ENCODE data around the gene CD300LD. TPM values are rescaled to one million over a fixed set of nuclear protein-coding genes. Genes with fewer than 3 reads are reported as not detected.

Gene CD300LD
- total and polyA plus RNA-seq, 10 of the 15 experiments (the other 5 are each of a cell fraction or from before 2014, with no cell fraction given) = not detected

DNA sequence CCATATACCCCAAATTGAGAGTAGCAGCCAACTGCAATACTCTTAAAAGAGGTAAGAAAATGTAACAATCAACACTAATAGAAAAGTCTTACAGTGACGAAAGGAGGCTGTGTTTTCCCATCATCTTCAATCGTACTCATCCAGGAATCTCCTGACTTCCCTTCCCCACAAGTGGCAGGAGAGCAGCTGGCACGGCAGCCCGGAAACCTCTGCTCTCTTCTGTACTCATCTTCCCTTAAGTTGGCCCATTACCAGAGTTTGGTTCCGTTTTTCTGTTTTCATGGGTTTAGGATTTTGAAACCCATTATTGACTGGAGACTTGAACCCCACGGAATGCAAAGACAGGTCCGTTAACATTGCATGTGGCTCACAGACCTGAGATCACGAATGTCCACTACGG, 13.1 kb downstream of the CD300LD start:
- Histone ChIP-seq H3K4me2 (ENCODE audit: control insufficient read depth, insufficient read depth) (no peak overlapping the region), H3K4me3 (no peak overlapping the region), H3K9ac (ENCODE audit: control insufficient read depth, insufficient read depth, low read length) (no peak overlapping the region), H3K27ac (ENCODE audit: control insufficient read depth, insufficient read depth) (no peak overlapping the region), H4K20me1 (ENCODE audit: control insufficient read depth, insufficient read depth) (no peaks in the 10 kb centered on the region), H2AFZ (ENCODE audit: control insufficient read depth, low read depth, low read length) (no peak overlapping the region), H3K27me3 (replicated peaks in 1 of 2; ENCODE audit: control insufficient read depth in 2 of 2, insufficient read depth in 2 of 2, low read length in 1 of 2) (no peaks in the 10 kb centered on the region; a peak in 1 of 4 replicates), H3K9me3 (replicated peaks; ENCODE audit: control insufficient read depth, insufficient read depth, low read length) (no peaks in the 10 kb centered on the region; the same call in 2 of the 3 replicates), H3K79me2 (ENCODE audit: control insufficient read depth, insufficient read depth, low read length) (no peaks in the 10 kb centered on the region), H3K4me1 (ENCODE audit: control insufficient read depth, insufficient read depth, low read length) (no peaks in the 10 kb centered on the region), H3K36me3 (ENCODE audit: control insufficient read depth in 2 of 2, insufficient read depth in 2 of 2, low read length in 1 of 2) (no peaks in the 10 kb centered on the region)
- DNase-seq (ENCODE audit: low read depth, low spot score) = no peak
- RAD21 ChIA-PET (ENCODE audit: unreplicated experiment) = no interaction called here
- no peak for ATAC-seq
- intact Hi-C loops (cut with micrococcal nuclease; ENCODE audit: unreplicated experiment) (no loop called here), in situ Hi-C loops (cut with MboI) (loop anchor here (10.0 kb wide), 1 partner anchor 64 kb away; no protein-coding TSS in a partner anchor)
- POLR2A ChIA-PET = no interaction called here
- CTCF ChIA-PET = no interaction called here
- SMC1A ChIA-PET (ENCODE audit: uncharacterized antibody, unreplicated experiment) = no interaction called here
- BruUV-seq (replicated peaks) = no TSS peak
- WGBS (ENCODE audit: insufficient coverage, insufficient replicate concordance, low lambda C conversion rate, missing lambda C conversion rate) = 63% methylated on average over 9 of the region's 9 CpGs
- TF ChIP-seq MYB (IDR thresholded peaks at IDR 0.05; ENCODE audit: borderline replicate concordance, low read depth, low read length) (no peak), HCFC1 (IDR thresholded peaks at IDR 0.05; ENCODE audit: low read length) (no peak), MTA2 (IDR thresholded peaks at IDR 0.05; ENCODE audit: low read depth) (no peak), CREM (IDR thresholded peaks at IDR 0.05; ENCODE audit: low read depth) (no peak), SUPT20H (IDR thresholded peaks at IDR 0.05; ENCODE audit: borderline replicate concordance, control insufficient read depth, low read depth, low read length) (no peak), NFXL1 (IDR thresholded peaks at IDR 0.05; ENCODE audit: borderline replicate concordance) (no peak)
- TF ChIP-seq, protein P1, sequence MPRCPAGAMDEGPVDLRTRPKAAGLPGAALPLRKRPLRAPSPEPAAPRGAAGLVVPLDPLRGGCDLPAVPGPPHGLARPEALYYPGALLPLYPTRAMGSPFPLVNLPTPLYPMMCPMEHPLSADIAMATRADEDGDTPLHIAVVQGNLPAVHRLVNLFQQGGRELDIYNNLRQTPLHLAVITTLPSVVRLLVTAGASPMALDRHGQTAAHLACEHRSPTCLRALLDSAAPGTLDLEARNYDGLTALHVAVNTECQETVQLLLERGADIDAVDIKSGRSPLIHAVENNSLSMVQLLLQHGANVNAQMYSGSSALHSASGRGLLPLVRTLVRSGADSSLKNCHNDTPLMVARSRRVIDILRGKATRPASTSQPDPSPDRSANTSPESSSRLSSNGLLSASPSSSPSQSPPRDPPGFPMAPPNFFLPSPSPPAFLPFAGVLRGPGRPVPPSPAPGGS (IDR thresholded peaks at IDR 0.05; ENCODE audit: borderline replicate concordance, insufficient read depth, low read depth, low read length, poor library complexity, severe bottlenecking) = no peak
- TF ChIP-seq, protein P2, sequence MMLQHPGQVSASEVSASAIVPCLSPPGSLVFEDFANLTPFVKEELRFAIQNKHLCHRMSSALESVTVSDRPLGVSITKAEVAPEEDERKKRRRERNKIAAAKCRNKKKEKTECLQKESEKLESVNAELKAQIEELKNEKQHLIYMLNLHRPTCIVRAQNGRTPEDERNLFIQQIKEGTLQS (IDR thresholded peaks at IDR 0.05; ENCODE audit: borderline replicate concordance, extremely low read depth, low read depth, low read length) = no peak
- no peak for FAIRE-seq

All from GM12878 (cell line).